GM18907 (cell line): Measurements from ENCODE around the gene LRRC56.

Experiments
- ATAC-seq: cut with Tn5 transposase; IDR thresholded peaks from one replicate; pipeline ENCODE4 v1.9.1; 2021; ENCODE audit warnings: mild to moderate bottlenecking, moderate library complexity; ENCODE audit not compliant: unreplicated experiment

The LRRC56 gene

GRCh38 chr11:592501-592900 lies 55.2 kb downstream of the LRRC56 start:
- no peak for ATAC-seq

- ATAC-seq = no peak
These were observed 55.6 kb downstream of the LRRC56 start for GRCh38 chr11:592918-593317.

GRCh38 chr11:593347-593746 lies 56.0 kb downstream of the LRRC56 start:
- ATAC-seq = no peak

GRCh38 chr11:595400-595799 lies 58.1 kb downstream of the LRRC56 start:
- ATAC-seq = no peak

GRCh38 chr11:596374-596773 lies 59.0 kb downstream of the LRRC56 start:
- no peak for ATAC-seq

- no peak for ATAC-seq
These were observed 59.9 kb downstream of the LRRC56 start for GRCh38 chr11:597166-597725.

- ATAC-seq = no peak
These were observed 60.8 kb downstream of the LRRC56 start for GRCh38 chr11:598005-598680.

GRCh38 chr11:601573-602245 lies 64.4 kb downstream of the LRRC56 start:
- no peak for ATAC-seq

- ATAC-seq = no peak
These were observed 65.8 kb downstream of the LRRC56 start for GRCh38 chr11:603154-603553.
